Testis (tissue), 3 donors: ENCODE results near the gene CAVIN3. TPM values are rescaled to one million over a fixed set of nuclear protein-coding genes. Genes with fewer than 3 reads are reported as not detected.

Experiments used
- DNase-seq: peaks from one replicate; pipeline ENCODE4 v3.0.0-alpha.2; 2019
- H3K27ac ChIP-seq, 2 donors: fragments of 200-600 bp; sonication (generic); one replicate each; pipeline ENCODE4 v1.5.1; 2019
- H3K27me3 ChIP-seq: fragments of 200-600 bp; sonication (generic); one replicate; pipeline ENCODE4 v1.5.1; 2019
- H3K36me3 ChIP-seq: fragments of 200-600 bp; sonication (generic); one replicate; pipeline ENCODE4 v1.5.1; 2017; ENCODE audit warnings: low read depth; ENCODE audit errors: missing control alignments
- H3K4me1 ChIP-seq: fragments of 200-600 bp; sonication (generic); one replicate; pipeline ENCODE4 v1.5.1; 2019
- H3K4me3 ChIP-seq, 2 donors: fragments of 200-600 bp; sonication (generic); one replicate each; pipeline ENCODE4 v1.5.1; 2017 to 2019
- H3K9me3 ChIP-seq: fragments of 200-600 bp; sonication (generic); one replicate; pipeline ENCODE4 v1.5.1; 2017
- POLR2A ChIP-seq: fragments of 450-650 bp; IDR thresholded peaks from one replicate; pipeline ENCODE4 v1.6.1; 2017; ENCODE audit warnings: antibody characterized with exemption, mild to moderate bottlenecking, moderate library complexity
- WGBS, 2 donors: methylation state at CpG; one replicate each; pipeline ENCODE4 v1.1.5; 2018; 5-methylcytosine and 5-hydroxymethylcytosine counted together
- intact Hi-C: fragments of 100-400 bp; cut with DNase I; formaldehyde crosslinking; loops from one replicate; pipeline ENCODE4 v1.15.1; 2023; ENCODE audit warnings: low total_unique reads
- polyA plus RNA-seq: library from polyadenylated mRNA; stranded (reverse); fragments of 350-450 nt; fragmentation: Illumina TruSeq; extraction: RNeasy Lipid Tissue Mini Kit (QIAGEN cat#74804); gene quantifications from one replicate; pipeline ENCODE4 v1.2.3, GENCODE V29; 2014; ENCODE audit warnings: low read depth, low replicate concordance; ENCODE audit not compliant: insufficient read depth
- total RNA-seq, 2 donors: library from RNA; depleted of rRNA; stranded (reverse); fragments of >200 nt; gene quantifications; one replicate each; pipeline ENCODE4 v1.2.3, GENCODE V29; 2016
- TF ChIP-seq, protein P1 (sequence below), 3 experiments: fragments of 450-650 bp in 2 of 3; fragments of 200-600 bp in 1 of 3; sonication (generic) in 1 of 3; IDR thresholded peaks; one replicate each; pipeline ENCODE4 v1.5.1; 2016 to 2019; ENCODE audit warnings: antibody characterized with exemption in 3 of 3, mild to moderate bottlenecking in 2 of 3, moderate library complexity in 1 of 3

The CAVIN3 gene
- total and polyA plus RNA-seq, 3 donors from 2014 or later = 103 to 237 (median 177) TPM

DNA sequence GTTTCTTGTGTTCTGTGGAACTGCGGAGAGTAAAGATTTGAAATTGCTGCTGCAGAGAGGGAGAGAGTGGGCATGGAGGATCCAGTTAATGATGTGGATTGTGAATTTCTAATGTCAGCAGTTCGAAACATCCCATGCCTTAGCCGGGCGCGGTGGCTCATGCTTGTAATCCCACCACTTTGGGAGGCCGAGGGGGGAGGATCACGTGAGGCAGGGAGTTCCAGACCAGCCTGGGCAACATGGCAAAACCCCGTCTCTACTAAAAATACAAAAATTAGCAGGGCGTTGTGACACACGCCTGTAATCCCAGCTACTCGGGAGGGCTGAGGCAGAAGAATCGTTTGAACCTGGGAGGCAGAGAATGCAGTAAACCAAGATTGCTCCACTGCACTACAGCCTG lies 1.1 kb upstream of the CAVIN3 start:
- no peaks in the 10 kb centered on the region for H3K27me3 ChIP-seq
- peak overlapping the region; percentile 57 to 70 for H3K4me3 ChIP-seq
- DNase-seq = no peak
- no peaks in the 10 kb centered on the region for H3K9me3 ChIP-seq
- WGBS, 2 donors = 29 to 45% methylated on average over 12 of the region's 12 CpGs
- no peaks in the 10 kb centered on the region for H3K36me3 ChIP-seq
- peak overlapping the region; percentile 93 to 98 for H3K27ac ChIP-seq
- intact Hi-C loops = no loop called here
- H3K4me1 ChIP-seq = peaks cover 30% of the 10 kb centered on the region
- no peak for TF ChIP-seq POLR2A
- TF ChIP-seq, protein P1, sequence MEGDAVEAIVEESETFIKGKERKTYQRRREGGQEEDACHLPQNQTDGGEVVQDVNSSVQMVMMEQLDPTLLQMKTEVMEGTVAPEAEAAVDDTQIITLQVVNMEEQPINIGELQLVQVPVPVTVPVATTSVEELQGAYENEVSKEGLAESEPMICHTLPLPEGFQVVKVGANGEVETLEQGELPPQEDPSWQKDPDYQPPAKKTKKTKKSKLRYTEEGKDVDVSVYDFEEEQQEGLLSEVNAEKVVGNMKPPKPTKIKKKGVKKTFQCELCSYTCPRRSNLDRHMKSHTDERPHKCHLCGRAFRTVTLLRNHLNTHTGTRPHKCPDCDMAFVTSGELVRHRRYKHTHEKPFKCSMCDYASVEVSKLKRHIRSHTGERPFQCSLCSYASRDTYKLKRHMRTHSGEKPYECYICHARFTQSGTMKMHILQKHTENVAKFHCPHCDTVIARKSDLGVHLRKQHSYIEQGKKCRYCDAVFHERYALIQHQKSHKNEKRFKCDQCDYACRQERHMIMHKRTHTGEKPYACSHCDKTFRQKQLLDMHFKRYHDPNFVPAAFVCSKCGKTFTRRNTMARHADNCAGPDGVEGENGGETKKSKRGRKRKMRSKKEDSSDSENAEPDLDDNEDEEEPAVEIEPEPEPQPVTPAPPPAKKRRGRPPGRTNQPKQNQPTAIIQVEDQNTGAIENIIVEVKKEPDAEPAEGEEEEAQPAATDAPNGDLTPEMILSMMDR (IDR thresholded peaks at IDR 0.05) = no peak

- DNase-seq = peak; percentile 94
- Histone ChIP-seq H3K36me3 (no peaks in the 10 kb centered on the region), H3K4me1 (peaks cover 30% of the 10 kb centered on the region), H3K27ac (peak overlapping the region; percentile 93 to 98), H3K9me3 (no peaks in the 10 kb centered on the region), H3K4me3 (peak overlapping the region; percentile 57 to 70), H3K27me3 (no peaks in the 10 kb centered on the region)
- 0 to 1% methylated on average over 19 to 37 of the region's 50 CpGs for WGBS, 2 donors
- intact Hi-C loops = no loop called here
- TF ChIP-seq, protein P1 (IDR thresholded peaks at IDR 0.05) = no peak
- peak; percentile 11 for TF ChIP-seq POLR2A
Observed at GRCh38 chr11:6319704-6320410, 444 bp downstream of the CAVIN3 start.

GRCh38 chr11:6319001-6319703 lies 1.1 kb downstream of the CAVIN3 start:
- DNase-seq = peak; percentile 46
- TF ChIP-seq POLR2A = no peak
- TF ChIP-seq, protein P1 (IDR thresholded peaks at IDR 0.05) = no peak
- H3K36me3 ChIP-seq = no peaks in the 10 kb centered on the region
- 0 to 11% methylated on average over 8 to 37 of the region's 37 CpGs for whole genome bisulfite sequencing, 2 donors
- peaks cover 30% of the 10 kb centered on the region for H3K4me1 ChIP-seq
- no peaks in the 10 kb centered on the region for H3K27me3 ChIP-seq
- peak overlapping the region; percentile 93 to 98 for H3K27ac ChIP-seq
- intact Hi-C loops = no loop called here
- peak overlapping the region; percentile 57 to 70 for H3K4me3 ChIP-seq
- H3K9me3 ChIP-seq = no peaks in the 10 kb centered on the region

DNA sequence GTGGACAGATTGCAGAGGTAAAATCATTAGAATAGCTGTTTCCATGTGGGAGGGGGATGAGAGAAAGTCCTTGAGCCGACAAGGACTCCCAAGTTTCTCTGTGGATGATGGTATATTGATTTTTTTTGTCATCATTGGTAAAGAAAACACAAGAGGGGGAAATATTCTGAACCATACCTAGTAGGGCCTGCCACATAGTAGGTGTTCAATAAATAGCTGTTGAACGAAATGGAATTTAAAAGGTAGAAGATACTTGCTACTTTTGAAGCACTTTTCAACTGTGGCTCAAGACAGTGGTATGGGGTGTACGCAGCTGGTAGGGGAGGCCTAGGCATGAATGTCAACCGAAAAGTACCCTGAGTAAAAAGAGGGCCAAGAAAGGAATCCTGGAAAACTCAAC lies 2.1 kb downstream of the CAVIN3 start:
- no peak for DNase-seq
- Histone ChIP-seq H3K4me1 (peaks cover 30% of the 10 kb centered on the region), H3K27me3 (no peaks in the 10 kb centered on the region), H3K4me3 (no peak overlapping the region), H3K27ac (peak overlapping the region; percentile 93 to 98), H3K36me3 (no peaks in the 10 kb centered on the region), H3K9me3 (no peaks in the 10 kb centered on the region)
- intact Hi-C loops = no loop called here
- WGBS, 2 donors = 67 to 74% methylated on average over 4 of the region's 4 CpGs
- TF ChIP-seq, protein P1 (IDR thresholded peaks at IDR 0.05) = no peak
- no peak for TF ChIP-seq POLR2A
